ENCODE measurements around the gene SAMD4B.

DNA sequence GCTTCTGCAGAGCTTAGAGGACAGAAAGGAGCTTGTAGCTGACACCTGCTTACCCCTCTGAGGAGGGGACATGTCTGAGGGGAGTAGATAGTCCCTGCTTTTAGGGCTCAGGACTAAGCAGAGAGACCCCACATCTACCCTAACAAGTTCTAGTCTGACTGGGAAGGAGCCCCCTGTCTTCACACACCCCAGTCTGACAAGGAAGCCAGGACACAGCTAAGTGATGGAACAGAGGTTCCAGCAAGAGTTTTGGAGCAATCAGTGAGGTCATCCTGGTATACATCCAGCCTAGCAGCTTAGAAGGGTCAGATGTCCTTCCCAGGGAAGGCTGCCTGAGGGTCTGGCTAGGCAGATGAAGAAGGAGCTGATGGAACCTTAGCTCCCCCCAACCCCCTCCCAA, 33.7 kb downstream of the SAMD4B start:
- TF ChIP-seq, protein P1, sequence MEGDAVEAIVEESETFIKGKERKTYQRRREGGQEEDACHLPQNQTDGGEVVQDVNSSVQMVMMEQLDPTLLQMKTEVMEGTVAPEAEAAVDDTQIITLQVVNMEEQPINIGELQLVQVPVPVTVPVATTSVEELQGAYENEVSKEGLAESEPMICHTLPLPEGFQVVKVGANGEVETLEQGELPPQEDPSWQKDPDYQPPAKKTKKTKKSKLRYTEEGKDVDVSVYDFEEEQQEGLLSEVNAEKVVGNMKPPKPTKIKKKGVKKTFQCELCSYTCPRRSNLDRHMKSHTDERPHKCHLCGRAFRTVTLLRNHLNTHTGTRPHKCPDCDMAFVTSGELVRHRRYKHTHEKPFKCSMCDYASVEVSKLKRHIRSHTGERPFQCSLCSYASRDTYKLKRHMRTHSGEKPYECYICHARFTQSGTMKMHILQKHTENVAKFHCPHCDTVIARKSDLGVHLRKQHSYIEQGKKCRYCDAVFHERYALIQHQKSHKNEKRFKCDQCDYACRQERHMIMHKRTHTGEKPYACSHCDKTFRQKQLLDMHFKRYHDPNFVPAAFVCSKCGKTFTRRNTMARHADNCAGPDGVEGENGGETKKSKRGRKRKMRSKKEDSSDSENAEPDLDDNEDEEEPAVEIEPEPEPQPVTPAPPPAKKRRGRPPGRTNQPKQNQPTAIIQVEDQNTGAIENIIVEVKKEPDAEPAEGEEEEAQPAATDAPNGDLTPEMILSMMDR (IDR thresholded peaks at IDR 0.05; ENCODE audit: low read length) = no peak
- TF ChIP-seq EZH2 (optimal IDR thresholded peaks at IDR 0.05; ENCODE audit: low read depth, low read length) = no peak
